ENCODE results near the gene ADGRG2.

Gene ADGRG2

DNA sequence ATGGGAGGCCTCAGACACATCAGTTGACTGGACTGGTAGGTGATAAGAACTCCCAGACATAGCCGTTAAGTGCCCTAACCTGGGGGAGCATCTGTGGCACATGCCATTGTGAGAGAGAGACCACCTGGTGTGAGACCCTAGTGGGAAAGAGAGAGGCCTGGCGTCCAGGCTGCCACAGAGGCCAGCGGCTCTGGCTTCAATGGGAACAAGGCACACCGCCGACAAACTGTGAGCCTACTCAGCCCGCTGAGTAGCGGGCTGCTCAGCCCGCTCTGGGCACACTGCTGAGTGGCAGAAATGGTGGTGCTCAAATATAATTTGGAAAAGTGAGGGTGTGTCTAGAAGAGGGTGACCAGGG, 172.3 kb downstream of the ADGRG2 start:
- no peak for DNase-seq

DNA sequence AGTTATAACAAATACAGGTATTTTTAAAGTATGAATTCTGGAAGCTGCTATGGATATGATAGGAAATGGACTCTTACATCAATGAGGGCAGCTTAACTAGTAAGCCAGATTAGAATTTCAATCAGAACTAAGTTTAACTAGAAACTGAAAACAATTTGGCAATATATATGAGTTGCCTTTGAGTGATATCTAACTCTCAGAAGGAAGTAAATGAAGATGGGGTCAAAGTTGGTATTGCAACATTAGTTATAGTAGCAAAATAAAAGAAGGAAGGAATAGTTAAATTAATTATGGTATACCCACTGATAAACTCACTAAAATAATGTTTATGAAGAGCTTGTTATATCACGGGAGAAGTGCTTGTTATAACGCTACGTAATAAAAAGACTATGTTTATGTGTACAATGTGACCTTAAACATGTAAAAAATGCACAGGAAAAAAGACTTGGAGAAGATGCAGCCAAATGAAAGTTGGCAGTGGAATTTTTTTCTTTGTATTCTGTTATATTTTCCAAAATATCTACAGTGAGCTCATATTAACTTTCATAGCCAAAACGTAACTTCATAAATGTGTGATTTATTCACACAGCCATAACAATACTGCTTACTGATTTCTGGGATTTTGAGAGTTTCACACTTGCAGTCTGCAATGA, 172.9 kb downstream of the ADGRG2 start:
- no peak for DNase-seq

DNA sequence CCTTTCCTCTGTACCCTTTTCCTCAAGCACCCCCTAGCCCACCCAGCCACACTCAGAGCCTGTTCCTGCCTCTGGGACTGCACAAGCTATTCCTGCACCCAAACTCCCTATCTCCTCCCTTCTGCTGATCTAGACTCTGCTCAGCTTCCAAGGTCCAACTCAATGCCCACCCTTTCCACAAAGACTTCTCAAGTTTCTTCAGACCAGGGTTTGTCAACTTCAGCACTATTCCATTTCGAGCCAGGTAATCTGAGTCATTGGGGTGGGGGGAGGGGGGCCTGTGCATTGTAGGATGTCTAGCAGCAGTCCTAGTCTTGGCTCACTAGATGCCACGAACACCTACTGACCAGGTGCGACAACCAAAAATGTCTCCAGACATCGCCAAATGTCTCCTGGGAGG, 175.7 kb downstream of the ADGRG2 start:
- DNase-seq, result no peak

- no peak for DNase-seq
These were observed 176.1 kb downstream of the ADGRG2 start for GRCh38 chrX:18946157-18946556.

GRCh38 chrX:18945483-18945882, 176.8 kb downstream of the ADGRG2 start:
- DNase-seq, result no peak

GRCh38 chrX:18944482-18944881, 177.8 kb downstream of the ADGRG2 start:
- DNase-seq, result no peak

DNA sequence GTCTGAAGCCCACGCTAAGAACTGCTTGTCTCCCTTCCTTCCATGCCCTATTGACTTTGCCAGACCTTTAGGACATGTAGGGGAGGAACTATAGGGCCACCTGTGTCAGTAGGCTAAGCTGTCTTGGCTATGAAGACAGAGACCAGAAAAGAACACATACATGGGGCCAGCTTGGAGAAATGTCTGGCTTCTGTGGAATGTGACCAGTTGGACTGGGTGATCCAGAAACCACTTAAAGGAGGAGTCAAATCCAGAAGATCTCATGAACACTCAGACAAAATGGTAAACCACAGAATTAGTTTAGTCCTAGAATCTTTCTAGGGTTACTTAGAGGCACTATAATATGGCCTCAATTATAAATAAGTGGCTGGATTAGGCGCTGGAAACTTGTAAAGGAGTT, 180.4 kb downstream of the ADGRG2 start:
- DNase-seq, result no peak
